Stimulated activated CD8-positive, alpha-beta memory T cell treated with anti-CD3 and anti-CD28 coated beads, Interleukin-4, amount 100 ng/mL, for 48 hours (primary cell): Measurements from ENCODE around the gene SNX8.
"Not testable (repeated sequence)": the region's sequence is repeated elsewhere in the genome, so short reads cannot be mapped to it uniquely, and the experiment has no call there.

Experiments used
- DNase-seq: peaks from one replicate; pipeline ENCODE4 v3.0.0-alpha.2; 2020

SNX8 gene

DNA sequence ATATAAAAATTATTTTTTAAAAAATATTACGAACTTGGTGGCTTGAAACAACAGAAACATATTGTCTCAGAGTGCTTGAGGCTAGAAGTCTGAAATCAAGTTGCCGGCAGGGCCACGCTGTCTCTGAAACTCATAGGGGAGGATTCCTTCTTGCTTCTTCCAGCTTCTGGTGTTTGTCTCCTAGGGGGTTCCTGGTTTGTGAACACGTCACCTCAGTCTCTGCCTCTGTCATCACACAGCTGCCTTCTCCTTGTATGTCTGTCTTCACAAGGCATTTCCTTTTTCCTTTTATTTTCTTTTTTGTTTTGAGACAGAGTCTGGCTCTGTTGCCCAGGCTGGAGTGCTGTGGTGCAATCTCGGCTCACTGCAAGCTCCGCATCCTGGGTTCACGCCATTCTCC, 12.7 kb upstream of the SNX8 start:
- no peak for DNase-seq

DNA sequence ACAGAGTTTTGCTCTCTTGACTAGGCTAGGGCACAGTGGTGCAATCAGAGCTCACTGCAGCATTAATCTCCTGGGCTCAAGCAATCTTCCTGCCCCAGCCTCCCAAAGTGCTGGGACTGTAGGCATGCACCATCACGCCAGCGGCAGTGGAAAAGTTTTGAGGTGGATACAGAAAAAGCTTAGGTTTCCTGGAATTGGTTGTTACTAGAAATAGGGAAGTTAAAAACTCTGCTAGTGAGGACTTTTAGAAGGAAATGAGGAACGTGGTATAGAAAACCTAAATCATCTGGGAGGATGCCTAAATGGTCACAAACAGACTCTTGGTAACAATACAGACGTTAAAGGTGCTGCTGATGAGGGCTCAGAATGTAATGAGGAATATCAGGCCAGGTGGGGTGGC, 10.9 kb upstream of the SNX8 start:
- DNase-seq, result no peak

DNA sequence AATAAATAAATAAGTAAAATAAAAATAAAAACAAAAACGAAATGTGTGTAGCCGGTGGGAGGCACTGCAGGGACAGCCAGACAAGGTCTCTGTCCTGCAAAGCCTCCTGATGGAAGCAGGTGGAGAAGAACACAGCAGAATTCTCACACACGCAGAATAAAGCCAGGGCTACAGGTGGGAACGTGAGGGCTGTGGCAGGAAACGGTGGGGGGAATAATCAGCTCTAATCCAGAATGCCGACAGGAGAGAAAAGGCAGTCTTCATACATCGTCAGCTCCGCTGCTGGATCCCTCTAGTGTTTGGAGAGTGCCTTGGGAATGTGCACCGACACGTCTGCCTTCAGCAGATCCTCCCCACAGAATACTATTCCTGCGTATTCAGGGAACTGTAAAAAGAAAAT, 6.8 kb upstream of the SNX8 start:
- no peak for DNase-seq

DNA sequence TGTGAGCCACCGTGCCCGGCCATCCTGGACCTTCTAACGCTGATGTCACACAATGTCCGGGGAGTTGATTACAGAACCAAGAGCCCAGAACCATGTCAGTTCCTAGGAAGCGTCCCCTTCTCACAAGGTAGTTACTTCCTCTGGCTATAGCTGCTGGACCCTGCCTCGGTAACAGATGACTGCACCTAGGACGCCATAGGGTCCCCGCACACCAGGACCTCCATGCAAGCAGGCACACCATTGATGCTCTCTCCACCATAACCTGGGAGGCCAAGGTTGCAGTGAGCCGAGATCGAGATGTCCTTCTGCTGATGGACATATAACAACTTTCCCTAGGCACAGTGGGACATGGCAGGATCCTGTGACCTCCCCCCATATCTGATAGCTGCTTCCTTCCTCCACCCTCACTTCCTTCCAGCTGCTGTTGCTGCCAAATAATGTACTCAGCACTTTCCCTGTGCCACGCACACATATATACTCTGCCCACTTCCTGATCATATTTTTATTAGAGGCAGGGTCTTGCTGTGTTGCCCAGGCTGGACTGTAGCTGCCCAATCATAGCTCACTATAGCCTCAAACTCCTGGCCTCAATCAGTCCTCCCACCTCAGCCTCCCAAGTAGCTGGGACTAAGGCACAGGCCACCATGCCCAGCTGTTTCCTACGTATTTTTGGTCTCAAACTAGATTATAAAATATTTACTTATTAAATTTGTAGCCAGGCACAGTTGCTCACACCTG, 3.5 kb upstream of the SNX8 start:
- DNase-seq, result no peak

GRCh38 chr7:2316578-2316977, 2.3 kb upstream of the SNX8 start:
- DNase-seq, result no peak

- DNase-seq, result no peak
These were observed 1.5 kb upstream of the SNX8 start for GRCh38 chr7:2315787-2316186.

- DNase-seq, result not testable (repeated sequence)
These were observed 802 bp upstream of the SNX8 start for GRCh38 chr7:2314956-2315530.

DNA sequence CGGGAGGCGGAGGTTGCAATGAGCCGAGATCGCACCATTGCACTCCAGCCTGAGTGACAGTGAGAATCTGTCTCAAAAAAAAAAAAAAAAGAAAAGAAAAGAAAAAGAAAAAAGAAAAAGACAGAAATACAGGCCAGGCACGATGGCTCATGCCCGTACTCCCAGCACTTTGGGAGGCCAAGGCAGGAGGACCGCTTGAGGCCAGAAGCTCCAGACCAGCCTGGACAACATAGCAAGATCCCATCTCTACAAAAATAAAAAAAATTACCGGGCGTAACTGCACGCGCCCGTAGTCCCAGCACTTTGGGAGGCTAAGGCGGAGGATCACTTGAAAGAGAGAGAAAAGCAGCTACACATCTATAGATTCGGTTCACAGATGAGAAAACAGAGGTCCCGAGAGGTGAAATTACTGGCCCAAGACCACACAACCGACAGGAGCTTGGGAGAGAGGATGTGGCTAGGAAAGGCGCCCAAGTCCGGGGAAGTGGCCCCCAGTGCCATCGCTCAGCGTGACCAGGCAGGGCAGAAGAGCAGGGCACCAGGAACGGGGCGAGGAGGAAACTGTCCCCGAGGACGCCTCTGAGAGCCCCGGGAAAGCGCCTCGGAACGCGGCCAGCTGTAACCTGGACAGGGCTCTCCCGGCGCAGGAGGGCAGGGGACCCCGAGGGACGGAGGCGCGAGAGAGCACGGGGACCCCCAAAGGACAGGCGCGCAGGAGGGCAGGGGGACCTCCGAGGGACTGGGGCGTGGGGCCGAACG, 612 bp downstream of the SNX8 start:
- DNase-seq, result no peak

- no peak for DNase-seq
These were observed 1.8 kb downstream of the SNX8 start for GRCh38 chr7:2312267-2312929.

GRCh38 chr7:2309889-2310331, 4.3 kb downstream of the SNX8 start:
- no peak for DNase-seq

DNA sequence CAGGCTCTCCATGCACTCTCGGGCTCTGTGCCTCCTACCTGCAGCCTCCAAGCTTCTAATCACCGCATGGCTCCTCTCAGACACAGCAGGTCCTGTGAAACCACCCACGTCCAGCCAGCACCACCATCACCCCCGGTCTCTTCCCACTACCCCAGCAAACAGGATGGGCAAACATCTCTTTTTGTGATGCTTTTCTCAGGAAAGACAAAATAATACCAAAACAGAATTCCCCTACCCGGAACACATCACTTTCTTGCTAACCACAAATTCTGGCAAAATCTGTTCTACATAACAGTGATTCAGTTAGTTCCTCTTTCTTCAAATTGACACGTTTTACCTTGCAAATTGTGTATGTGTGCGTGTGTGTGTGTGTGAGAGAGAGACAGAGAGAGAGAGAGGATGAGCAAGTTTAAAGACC, 6.5 kb downstream of the SNX8 start:
- no peak for DNase-seq

GRCh38 chr7:2306688-2307087, 7.6 kb downstream of the SNX8 start:
- DNase-seq, result no peak

DNA sequence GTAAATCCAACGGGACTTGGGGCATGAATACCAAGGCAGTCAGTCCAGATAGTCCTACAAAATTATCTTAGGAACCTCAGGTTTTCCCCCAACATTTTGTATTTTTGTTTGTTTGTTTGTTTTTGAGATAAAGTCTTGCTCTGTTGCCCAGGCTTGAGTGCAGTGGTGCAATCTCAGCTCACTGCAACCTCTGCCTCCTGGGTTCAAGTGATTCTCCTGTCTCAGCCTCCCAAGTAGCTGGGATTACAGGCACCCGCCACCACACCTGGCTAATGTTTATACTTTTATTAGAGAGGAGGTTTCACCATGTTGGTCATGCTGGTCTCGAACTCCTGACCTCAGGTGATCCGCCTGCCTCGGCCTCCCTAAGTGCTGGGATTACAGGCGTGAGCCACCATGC, 9.0 kb downstream of the SNX8 start:
- not testable (repeated sequence) for DNase-seq

- DNase-seq, result not testable (repeated sequence)
These were observed 10.7 kb downstream of the SNX8 start for GRCh38 chr7:2303520-2303919.

- DNase-seq, result not testable (repeated sequence)
These were observed 11.4 kb downstream of the SNX8 start for GRCh38 chr7:2302743-2303397.

GRCh38 chr7:2301511-2301863, 12.8 kb downstream of the SNX8 start:
- DNase-seq, result no peak

GRCh38 chr7:2299870-2300512, 14.2 kb downstream of the SNX8 start:
- DNase-seq, result no peak

- peak; percentile 57 for DNase-seq
These were observed 15.0 kb downstream of the SNX8 start for GRCh38 chr7:2299131-2299829.

DNA sequence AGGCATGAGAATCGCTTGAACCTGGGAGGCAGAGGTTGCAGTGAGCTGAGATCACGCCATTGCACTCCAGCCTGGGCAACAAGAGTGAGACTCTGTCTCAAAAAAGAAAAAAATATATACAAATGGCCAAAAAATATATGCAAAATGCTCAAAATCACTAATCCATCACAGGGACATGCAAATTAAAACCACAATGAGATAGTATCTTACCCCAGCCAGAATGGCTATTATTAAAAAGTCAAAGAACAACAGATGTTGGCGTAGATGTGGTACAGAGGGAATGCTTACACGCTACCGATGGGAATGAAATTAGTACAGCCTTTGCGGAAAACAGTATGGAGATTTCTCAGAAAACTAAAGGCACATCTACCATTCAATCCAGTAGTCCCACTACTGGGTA, 17.4 kb downstream of the SNX8 start:
- no peak for DNase-seq

- no peak for DNase-seq
These were observed 18.2 kb downstream of the SNX8 start for GRCh38 chr7:2295936-2296620.

DNA sequence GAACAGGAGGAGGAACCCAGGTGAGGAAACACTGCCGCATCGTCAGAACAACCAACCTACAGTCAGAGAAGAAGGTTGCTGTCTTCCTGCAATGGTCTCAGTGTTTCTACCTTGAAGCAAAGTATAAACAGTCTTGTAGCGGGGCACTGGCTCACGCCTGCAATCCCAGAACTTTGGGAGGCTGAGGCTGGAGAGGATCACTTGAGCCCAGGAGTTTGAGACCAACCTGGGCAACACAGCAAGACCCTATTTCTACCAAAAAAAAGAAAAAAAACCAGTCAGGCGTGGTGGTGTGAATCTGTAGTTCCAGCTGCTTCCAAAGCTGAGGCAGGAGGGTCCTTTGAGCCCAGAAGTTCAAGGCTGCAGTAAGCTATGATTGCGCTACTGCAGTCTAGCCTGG, 23.4 kb downstream of the SNX8 start:
- DNase-seq, result no peak
